HG03135 (cell line): Measurements from ENCODE around the gene NIFK.
"Not testable (repeated sequence)": the region's sequence is repeated elsewhere in the genome, so short reads cannot be mapped to it uniquely, and the experiment has no call there.

Source experiments
- ATAC-seq: cut with Tn5 transposase; IDR thresholded peaks from one replicate; pipeline ENCODE4 v1.9.1; 2021; ENCODE audit warnings: mild to moderate bottlenecking, moderate library complexity; ENCODE audit not compliant: unreplicated experiment

Gene NIFK

GRCh38 chr2:121735518-121736074 lies 1.1 kb downstream of the NIFK start:
- no peak for ATAC-seq

- not testable (repeated sequence) for ATAC-seq
Observed at GRCh38 chr2:121734544-121734943, 2.1 kb downstream of the NIFK start.

- ATAC-seq, result no peak
Observed at GRCh38 chr2:121731366-121731765, 5.3 kb downstream of the NIFK start.

GRCh38 chr2:121727950-121728349 lies 8.7 kb downstream of the NIFK start:
- no peak for ATAC-seq

GRCh38 chr2:121727332-121727731 lies 9.3 kb downstream of the NIFK start:
- no peak for ATAC-seq

GRCh38 chr2:121723316-121723715 lies 13.4 kb downstream of the NIFK start:
- ATAC-seq, result no peak

- ATAC-seq, result no peak
Observed at GRCh38 chr2:121722479-121722878, 14.2 kb downstream of the NIFK start.

GRCh38 chr2:121721926-121722325 lies 14.7 kb downstream of the NIFK start:
- ATAC-seq, result no peak

- ATAC-seq, result no peak
Observed at GRCh38 chr2:121717529-121717928, 19.1 kb downstream of the NIFK start.

GRCh38 chr2:121716126-121716525 lies 20.5 kb downstream of the NIFK start:
- no peak for ATAC-seq

- not testable (repeated sequence) for ATAC-seq
Observed at GRCh38 chr2:121711481-121711880, 25.2 kb downstream of the NIFK start.

- no peak for ATAC-seq
Observed at GRCh38 chr2:121710470-121711170, 26.1 kb downstream of the NIFK start.

- no peak for ATAC-seq
Observed at GRCh38 chr2:121709776-121710469, 26.8 kb downstream of the NIFK start.

- no peak for ATAC-seq
Observed at GRCh38 chr2:121707920-121708361, 28.7 kb downstream of the NIFK start.

- no peak for ATAC-seq
Observed at GRCh38 chr2:121707344-121707919, 29.2 kb downstream of the NIFK start.

- ATAC-seq, result no peak
Observed at GRCh38 chr2:121705958-121706357, 30.7 kb downstream of the NIFK start.

GRCh38 chr2:121705390-121705789 lies 31.3 kb downstream of the NIFK start:
- no peak for ATAC-seq

GRCh38 chr2:121701761-121702160 lies 34.9 kb downstream of the NIFK start:
- not testable (repeated sequence) for ATAC-seq

GRCh38 chr2:121699421-121700333 lies 37.0 kb downstream of the NIFK start:
- peak; percentile 99 for ATAC-seq

- ATAC-seq, result no peak
Observed at GRCh38 chr2:121698318-121698930, 38.3 kb downstream of the NIFK start.
